CD14-positive monocyte (primary cell): Measurements from ENCODE around the gene SIK3. TPM values are rescaled to one million over a fixed set of nuclear protein-coding genes. Genes with fewer than 3 reads are reported as not detected.
A peak's percentile ranks its signal among the peaks of the same experiment; 100 is the strongest.

Source experiments
- DNase-seq, 3 donors: peaks; one replicate each; pipeline ENCODE4 v3.0.0-alpha.2; 2011 to 2022
- H2AFZ ChIP-seq: 2 replicates; pipeline ENCODE4 v1.6.0; 2012; ENCODE audit warnings: mild to moderate bottlenecking, low read depth, low read length, inconsistent platforms; ENCODE audit not compliant: insufficient read depth, poor library complexity, severe bottlenecking
- H3K27ac ChIP-seq, 2 donors: 1 replicate in 1 of 2; 2 replicates in 1 of 2; pipeline ENCODE4 v1.5.1; 2012 to 2013; ENCODE audit warnings: low read length in 2 of 2, control low read depth in 1 of 2, inconsistent platforms in 1 of 2, low read depth in 1 of 2, mild to moderate bottlenecking in 1 of 2
- H3K27me3 ChIP-seq, 2 donors: one replicate each; pipeline versions ENCODE4 v1.6.0 to v1.6.1; 2011 to 2013; ENCODE audit warnings: low read length in 2 of 2; ENCODE audit not compliant: control insufficient read depth in 2 of 2, insufficient read depth in 2 of 2
- H3K36me3 ChIP-seq, 2 donors: replicated peaks in 1 of 2; 1 replicate in 1 of 2; 2 replicates in 1 of 2; pipeline versions ENCODE4 v1.5.1 to v1.6.1; 2012 to 2013; ENCODE audit warnings: low read length in 2 of 2, control low read depth in 1 of 2, inconsistent platforms in 1 of 2, mild to moderate bottlenecking in 1 of 2; ENCODE audit not compliant: insufficient read depth in 2 of 2, control insufficient read depth in 1 of 2
- H3K4me1 ChIP-seq, 2 donors: 1 replicate in 1 of 2; 2 replicates in 1 of 2; pipeline versions ENCODE4 v1.5.1 to v1.6.1; 2012 to 2013; ENCODE audit warnings: low read length in 2 of 2, control low read depth in 1 of 2, inconsistent platforms in 1 of 2, mild to moderate bottlenecking in 1 of 2, moderate library complexity in 1 of 2; ENCODE audit not compliant: insufficient read depth in 2 of 2, control insufficient read depth in 1 of 2
- H3K4me2 ChIP-seq: replicated peaks from 2 replicates; pipeline ENCODE3; 2012; ENCODE audit warnings: low read length, moderate library complexity, mild to moderate bottlenecking; ENCODE audit not compliant: poor library complexity, severe bottlenecking; ENCODE audit errors: extremely low read depth
- H3K4me3 ChIP-seq, 3 experiments: fragments of 200-600 bp in 1 of 3; sonication (generic) in 1 of 3; replicated peaks in 1 of 3; 1 replicate in 2 of 3; 2 replicates in 1 of 3; pipeline ENCODE4 v1.5.1; 2011 to 2013; ENCODE audit warnings: low read length in 3 of 3, mild to moderate bottlenecking in 3 of 3, control low read depth in 2 of 3, low read depth in 2 of 3, inconsistent platforms in 1 of 3, moderate library complexity in 1 of 3
- H3K79me2 ChIP-seq: 2 replicates; pipeline ENCODE4 v1.6.0; 2012; ENCODE audit warnings: mild to moderate bottlenecking, control low read depth, inconsistent platforms, low read length, moderate library complexity; ENCODE audit not compliant: insufficient read depth
- H3K9ac ChIP-seq: 2 replicates; pipeline ENCODE4 v1.6.0; 2017; ENCODE audit warnings: low read length, mild to moderate bottlenecking; ENCODE audit not compliant: insufficient read depth, poor library complexity, severe bottlenecking
- H3K9me3 ChIP-seq, 2 donors: replicated peaks in 1 of 2; 1 replicate in 1 of 2; 2 replicates in 1 of 2; pipeline versions ENCODE4 v1.5.1 to v1.6.1; 2012 to 2013; ENCODE audit warnings: low read length in 2 of 2, control low read depth in 1 of 2; ENCODE audit not compliant: control insufficient read depth in 1 of 2, insufficient read depth in 1 of 2
- H4K20me1 ChIP-seq: 2 replicates; pipeline ENCODE4 v1.6.0; 2012; ENCODE audit warnings: mild to moderate bottlenecking, low read length, control low read depth, moderate library complexity; ENCODE audit not compliant: insufficient read depth
- H3K27ac Mint-ChIP-seq, 7 donors: one replicate each; pipeline ENCODE4 v1.8.0; 2020; ENCODE audit warnings: mild to moderate bottlenecking in 7 of 7, mixed read lengths in 7 of 7, moderate library complexity in 6 of 7, inconsistent platforms in 2 of 7
- H3K27me3 Mint-ChIP-seq, 3 donors: one replicate each; pipeline ENCODE4 v1.8.0; 2021 to 2022; ENCODE audit warnings: low read depth in 3 of 3, mild to moderate bottlenecking in 3 of 3, mixed read lengths in 3 of 3, moderate library complexity in 3 of 3, inconsistent platforms in 1 of 3
- H3K36me3 Mint-ChIP-seq, 2 donors: one replicate each; pipeline ENCODE4 v1.8.0; 2020; ENCODE audit warnings: mixed read lengths in 2 of 2, inconsistent platforms in 1 of 2, mild to moderate bottlenecking in 1 of 2
- H3K4me1 Mint-ChIP-seq: one replicate; pipeline ENCODE4 v1.8.0; 2020; ENCODE audit warnings: mild to moderate bottlenecking, mixed read lengths
- H3K4me3 Mint-ChIP-seq, 2 donors: one replicate each; pipeline ENCODE4 v1.8.0; 2020; ENCODE audit warnings: mild to moderate bottlenecking in 2 of 2, mixed read lengths in 2 of 2, moderate library complexity in 1 of 2
- H3K9me3 Mint-ChIP-seq, 7 donors: one replicate each; pipeline ENCODE4 v1.8.0; 2020 to 2022; ENCODE audit warnings: mixed read lengths in 7 of 7, mild to moderate bottlenecking in 6 of 7, moderate library complexity in 6 of 7, inconsistent platforms in 2 of 7
- CTCF ChIP-seq: fragments of 200-600 bp; IDR thresholded peaks from one replicate; pipeline ENCODE4 v1.8.0; 2022; ENCODE audit warnings: antibody characterized with exemption, mild to moderate bottlenecking
- WGBS: methylation state at CpG from one replicate; pipeline ENCODE4 v1.1.5; 2013; ENCODE audit warnings: missing lambda C conversion rate; ENCODE audit not compliant: insufficient coverage; 5-methylcytosine and 5-hydroxymethylcytosine counted together
- intact Hi-C, 2 donors: fragments of 100-400 bp; cut with micrococcal nuclease; formaldehyde crosslinking; loops; one replicate each; pipeline versions ENCODE4 v1.15.0 to v1.15.1; 2023
- polyA plus RNA-seq, 3 donors: library from polyadenylated mRNA; depleted of rRNA in 1 of 3; unstranded in 2 of 3; stranded (reverse) in 1 of 3; fragments of 300-500 nt in 2 of 3; fragments of >200 nt in 1 of 3; fragmentation: Illumina TruSeq in 2 of 3; gene quantifications; 1 replicate in 2 of 3; 2 replicates in 1 of 3; pipeline ENCODE4 v1.2.3, GENCODE V29; 2012 to 2021

SIK3 gene
- polyA plus RNA-seq, 3 donors: 18.3 to 142 (median 20.0) TPM

GRCh38 chr11:116896211-116896610 lies 202.0 kb downstream of the SIK3 start:
- WGBS: 97% methylated on average over 5 of the region's 8 CpGs
- no peak for DNase-seq
- Mint-ChIP-seq H3K27ac (peak overlapping the region in 6 of 7 donors; percentile 4 to 74 (median 52)), H3K4me3 (no peak overlapping the region), H3K4me1 (peaks cover 24% of the 10 kb centered on the region), H3K36me3 (peaks cover 66 to 71% of the 10 kb centered on the region in 2 donors), H3K27me3 (no peaks in the 10 kb centered on the region), H3K9me3 (peaks cover 0 to 6% (median 0%) of the 10 kb centered on the region in 7 donors)
- no peak for TF ChIP-seq CTCF
- intact Hi-C loops: no loop called here
- H3K27ac ChIP-seq: peak overlapping the region in 1 of 2 donors; percentile 35
- peaks cover 4% of the 10 kb centered on the region for H4K20me1 ChIP-seq
- H3K4me1 ChIP-seq: peaks cover 14 to 19% of the 10 kb centered on the region in 2 donors
- peaks cover 38 to 75% of the 10 kb centered on the region in 2 donors for H3K36me3 ChIP-seq
- H3K4me3 ChIP-seq: no peak overlapping the region
- no peak overlapping the region for H3K9ac ChIP-seq
- H3K4me2 ChIP-seq: no peak overlapping the region
- peaks cover 2% of the 10 kb centered on the region for H3K79me2 ChIP-seq
- H2AFZ ChIP-seq: no peak overlapping the region
- no peaks in the 10 kb centered on the region for H3K9me3 ChIP-seq
- no peaks in the 10 kb centered on the region for H3K27me3 ChIP-seq

GRCh38 chr11:116895048-116895757 lies 203.0 kb downstream of the SIK3 start:
- Histone ChIP-seq H3K36me3 (peaks cover 42 to 82% of the 10 kb centered on the region in 2 donors), H3K4me1 (peaks cover 14 to 19% of the 10 kb centered on the region in 2 donors), H2AFZ (no peak overlapping the region), H3K27me3 (no peaks in the 10 kb centered on the region), H4K20me1 (peaks cover under 1% of the 10 kb centered on the region), H3K9ac (no peak overlapping the region), H3K4me2 (no peak overlapping the region), H3K27ac (peak overlapping the region in 1 of 2 donors; percentile 35), H3K4me3 (no peak overlapping the region), H3K79me2 (no peaks in the 10 kb centered on the region), H3K9me3 (no peaks in the 10 kb centered on the region)
- Mint-ChIP-seq H3K4me3 (peak overlapping the region in 1 of 2 donors; percentile 47), H3K4me1 (peaks cover 20% of the 10 kb centered on the region), H3K36me3 (peaks cover 69 to 79% of the 10 kb centered on the region in 2 donors), H3K9me3 (peaks cover 0 to 5% (median 0%) of the 10 kb centered on the region in 7 donors), H3K27ac (peak overlapping the region; percentile 33 to 84 (median 67)), H3K27me3 (no peaks in the 10 kb centered on the region)
- peak; percentile 34 to 73 (median 44) for DNase-seq
- TF ChIP-seq CTCF: no peak
- intact Hi-C loops: no loop called here
- 6% methylated on average over 7 of the region's 11 CpGs for WGBS
